ENCODE results near the gene GPX8.
A peak's percentile ranks its signal among the peaks of the same experiment; 100 is the strongest.

The GPX8 gene, protein sequence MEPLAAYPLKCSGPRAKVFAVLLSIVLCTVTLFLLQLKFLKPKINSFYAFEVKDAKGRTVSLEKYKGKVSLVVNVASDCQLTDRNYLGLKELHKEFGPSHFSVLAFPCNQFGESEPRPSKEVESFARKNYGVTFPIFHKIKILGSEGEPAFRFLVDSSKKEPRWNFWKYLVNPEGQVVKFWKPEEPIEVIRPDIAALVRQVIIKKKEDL

DNA sequence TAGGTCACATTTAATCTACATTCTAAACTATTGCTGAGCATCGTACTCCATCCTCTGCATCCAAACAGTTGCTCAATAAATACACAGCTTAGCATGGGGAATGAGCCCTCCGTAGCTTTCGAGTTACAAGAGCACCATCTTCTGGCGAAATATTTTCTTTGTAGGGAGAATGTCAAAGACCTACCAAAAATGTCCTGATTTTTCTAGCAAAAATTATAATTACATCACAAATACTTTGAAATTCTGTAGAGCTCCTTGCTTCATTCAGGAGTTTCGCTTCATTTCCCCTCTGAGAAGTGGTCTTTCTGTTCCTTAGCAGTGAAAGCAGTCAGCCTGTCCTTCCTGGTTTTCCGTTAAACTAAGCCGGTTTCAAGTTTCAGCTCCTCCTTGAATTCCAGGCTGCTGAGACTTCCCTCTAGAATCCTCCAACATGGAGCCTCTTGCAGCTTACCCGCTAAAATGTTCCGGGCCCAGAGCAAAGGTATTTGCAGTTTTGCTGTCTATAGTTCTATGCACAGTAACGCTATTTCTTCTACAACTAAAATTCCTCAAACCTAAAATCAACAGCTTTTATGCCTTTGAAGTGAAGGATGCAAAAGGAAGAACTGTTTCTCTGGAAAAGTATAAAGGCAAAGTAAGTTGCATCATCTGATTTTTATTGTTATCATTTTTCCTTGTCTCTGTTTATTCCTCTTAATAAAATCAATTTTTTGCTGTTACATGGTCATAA, at the start of gene GPX8:
Gene GPX8 (plus strand): TSS at position 409 of the 730 bp plus-strand sequence. CDS start 22 bp downstream, at position 431.
- DNase-seq (ENCODE audit: low read depth) = no peak

DNA sequence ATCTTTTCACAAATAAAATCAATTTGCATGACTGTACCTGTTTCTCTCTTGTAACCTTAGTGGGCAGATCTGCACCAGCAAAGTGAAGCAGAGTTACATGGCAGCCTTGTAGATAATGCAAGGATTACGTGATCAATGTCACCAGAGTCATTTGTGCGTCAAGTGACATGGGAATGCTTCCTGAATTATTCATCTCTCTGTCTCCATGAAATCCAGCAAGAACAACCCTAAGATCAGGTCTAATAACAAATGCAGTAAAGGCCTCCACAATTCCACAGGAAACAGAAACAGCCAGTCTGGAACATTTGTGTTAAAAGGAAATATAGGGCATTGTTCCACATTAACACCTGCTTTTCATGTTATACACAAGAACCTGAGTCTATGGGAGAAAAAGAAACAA, 49.8 kb upstream of the GPX8 start:
- DNase-seq (ENCODE audit: low read depth) = no peak

GRCh38 chr5:55113327-55113726, 46.6 kb upstream of the GPX8 start:
- no peak for DNase-seq (ENCODE audit: low read depth)

- no peak for DNase-seq (ENCODE audit: low read depth)
These were observed 45.9 kb upstream of the GPX8 start for GRCh38 chr5:55114061-55114460.

- no peak for DNase-seq (ENCODE audit: low read depth)
These were observed 36.6 kb upstream of the GPX8 start for GRCh38 chr5:55123365-55123764.

DNA sequence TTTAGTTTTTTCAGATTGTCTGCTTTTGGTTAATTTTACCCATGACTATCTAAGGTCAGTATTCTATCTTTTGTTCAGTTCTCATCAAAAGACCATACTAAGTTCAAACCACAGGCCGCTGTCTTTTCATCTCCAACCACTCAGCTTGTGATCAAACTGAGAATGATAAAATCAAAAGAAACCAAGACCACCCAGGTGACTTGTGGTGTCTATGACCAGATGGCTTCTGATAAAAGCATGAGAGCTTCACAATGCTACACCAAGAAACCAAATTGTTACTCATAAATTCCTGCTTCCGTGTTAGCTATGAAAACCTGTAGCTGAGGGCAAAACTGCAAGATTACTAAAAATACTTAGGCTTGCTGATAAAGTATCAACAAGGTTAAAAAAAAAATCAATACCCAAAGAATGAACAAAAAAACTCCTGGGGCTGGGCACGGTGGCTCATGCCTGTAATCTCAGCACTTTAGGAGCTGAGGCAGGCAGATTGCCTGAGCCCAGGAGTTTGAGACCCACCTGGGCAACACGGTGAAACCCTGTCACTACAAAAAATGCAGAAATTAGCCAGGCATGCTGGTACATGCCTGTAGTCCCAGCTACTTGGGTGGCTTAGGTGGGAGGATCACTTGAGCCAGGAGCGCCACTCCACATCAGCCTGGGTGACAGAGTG, 25.8 kb upstream of the GPX8 start:
- DNase-seq (ENCODE audit: low read depth) = no peak

DNA sequence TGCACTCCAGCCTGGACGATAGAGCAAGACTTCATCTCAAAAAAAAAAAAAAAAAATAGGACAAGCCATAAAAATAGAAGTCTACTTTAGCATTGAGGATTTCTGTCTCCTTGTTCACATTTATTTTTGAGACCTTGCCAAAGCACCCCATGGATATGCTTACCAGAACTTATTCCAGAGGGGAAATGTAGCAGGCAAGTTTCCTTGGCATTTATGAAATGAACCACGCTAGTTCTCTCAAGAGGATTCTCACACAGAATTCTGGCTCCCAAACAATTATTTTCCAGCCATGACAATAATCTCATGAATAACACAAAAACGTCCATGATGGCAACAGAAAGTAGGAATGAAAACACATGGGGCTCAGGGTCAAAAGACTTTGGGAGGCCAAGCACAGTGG, 23.4 kb upstream of the GPX8 start:
- DNase-seq (ENCODE audit: low read depth) = no peak

- no peak for DNase-seq (ENCODE audit: low read depth)
These were observed 18.9 kb upstream of the GPX8 start for GRCh38 chr5:55140908-55141665.

GRCh38 chr5:55141945-55142690, 17.9 kb upstream of the GPX8 start:
- DNase-seq (ENCODE audit: low read depth) = no peak

GRCh38 chr5:55143624-55144023, 16.3 kb upstream of the GPX8 start:
- no peak for DNase-seq (ENCODE audit: low read depth)

DNA sequence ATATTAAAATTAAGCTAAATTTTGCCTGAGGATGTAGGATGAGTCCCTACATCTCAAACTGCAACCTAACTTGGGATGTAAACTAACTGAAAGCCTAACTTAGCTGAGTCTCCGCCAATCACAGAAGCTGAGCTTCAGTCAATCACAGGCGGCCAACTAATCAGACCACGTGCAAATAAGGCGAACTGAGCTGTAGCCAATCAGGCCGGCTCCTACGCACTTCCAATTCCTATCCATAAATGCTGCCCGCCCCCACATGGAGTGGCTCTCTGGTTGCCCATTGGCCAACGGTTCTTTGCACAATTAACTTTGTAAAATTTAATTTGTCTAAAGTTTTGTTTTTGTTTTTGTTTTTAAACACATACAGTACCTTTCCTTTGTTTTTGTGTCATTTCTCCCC, 13.9 kb upstream of the GPX8 start:
- no peak for DNase-seq (ENCODE audit: low read depth)

- DNase-seq (ENCODE audit: low read depth) = peak; percentile 64
These were observed 13.3 kb upstream of the GPX8 start for GRCh38 chr5:55146543-55147151.

DNA sequence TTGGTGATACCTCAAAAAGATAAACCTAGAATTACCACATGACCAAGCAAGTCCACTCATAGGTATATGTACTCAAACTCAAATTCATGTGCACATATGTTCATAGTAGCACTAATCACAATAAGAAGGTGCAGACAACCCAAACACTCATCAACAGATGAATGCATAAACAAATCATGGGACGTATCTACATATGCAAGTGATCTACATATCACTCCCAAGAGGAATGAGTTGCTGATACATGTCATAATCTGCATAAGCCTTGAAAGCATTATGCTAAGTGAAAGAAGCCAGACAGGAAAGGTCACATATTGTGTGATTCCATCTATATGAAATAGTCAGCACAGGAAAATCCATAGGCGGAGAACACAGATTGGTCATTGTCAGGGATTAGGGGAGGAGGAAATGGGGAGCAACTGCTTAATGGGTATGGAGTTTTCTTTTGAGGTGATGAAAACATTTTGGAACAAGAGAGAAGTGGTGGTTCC, 10.6 kb upstream of the GPX8 start:
- no peak for DNase-seq (ENCODE audit: low read depth)

- DNase-seq (ENCODE audit: low read depth) = no peak
These were observed 7.8 kb upstream of the GPX8 start for GRCh38 chr5:55151923-55152842.

- no peak for DNase-seq (ENCODE audit: low read depth)
These were observed 5.1 kb upstream of the GPX8 start for GRCh38 chr5:55154873-55155272.

DNA sequence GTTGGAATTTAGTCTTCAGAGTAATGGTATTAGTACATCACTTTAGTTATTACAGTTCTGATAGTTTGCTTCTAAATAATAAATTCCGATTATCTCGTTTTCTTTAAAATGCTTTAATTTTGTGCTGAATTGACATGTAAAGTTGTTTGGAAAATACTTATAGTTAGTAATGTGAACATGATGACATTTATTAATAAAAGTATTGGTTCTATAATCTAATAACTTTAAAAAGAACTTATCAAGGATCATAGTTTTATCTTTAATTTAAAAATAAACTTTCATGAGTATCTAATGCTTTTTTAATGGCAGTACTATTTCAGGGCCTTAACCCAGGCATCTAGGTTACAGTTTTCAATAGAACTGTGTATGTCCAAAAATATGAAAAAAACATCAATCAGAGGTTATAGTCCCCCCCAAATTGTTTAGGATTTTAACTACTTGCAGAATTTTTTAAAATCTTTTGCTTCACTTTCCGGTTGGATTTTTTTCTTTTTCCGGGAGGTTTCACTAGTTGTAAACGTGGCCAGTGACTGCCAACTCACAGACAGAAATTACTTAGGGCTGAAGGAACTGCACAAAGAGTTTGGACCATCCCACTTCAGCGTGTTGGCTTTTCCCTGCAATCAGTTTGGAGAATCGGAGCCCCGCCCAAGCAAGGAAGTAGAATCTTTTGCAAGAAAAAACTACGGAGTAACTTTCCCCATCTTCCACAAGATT, 680 bp downstream of the GPX8 start:
- DNase-seq (ENCODE audit: low read depth) = no peak

DNA sequence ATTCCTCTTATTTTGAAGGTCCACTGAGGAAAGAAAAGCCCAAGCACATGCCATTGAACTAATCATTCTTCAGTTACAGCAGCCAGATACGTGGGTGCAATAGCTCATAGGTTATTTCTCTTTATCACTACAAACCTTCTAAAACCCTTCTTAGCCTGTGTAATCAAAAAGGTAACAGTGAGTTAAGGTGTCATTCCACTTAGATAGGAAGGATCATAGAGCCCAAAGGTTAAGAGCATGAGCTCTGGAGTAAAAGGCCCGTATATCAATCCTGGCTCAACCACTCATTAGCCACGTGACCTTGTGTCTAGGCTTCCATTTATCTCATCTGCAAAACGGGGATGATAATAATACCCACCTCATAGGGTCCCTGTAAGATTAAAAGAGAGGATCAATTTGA, 2.7 kb downstream of the GPX8 start:
- no peak for DNase-seq (ENCODE audit: low read depth)

- DNase-seq (ENCODE audit: low read depth) = no peak
These were observed 11.5 kb downstream of the GPX8 start for GRCh38 chr5:55171471-55171870.

All from stimulated activated CD8-positive, alpha-beta memory T cell treated with anti-CD3 and anti-CD28 coated beads, Interleukin-12 subunit alpha, Interleukin-12 subunit beta, amount 100 ng/mL, for 1 hour (primary cell).